ENCODE data around the gene LRMDA.
A peak's percentile ranks its signal among the peaks of the same experiment; 100 is the strongest.

LRMDA gene

DNA sequence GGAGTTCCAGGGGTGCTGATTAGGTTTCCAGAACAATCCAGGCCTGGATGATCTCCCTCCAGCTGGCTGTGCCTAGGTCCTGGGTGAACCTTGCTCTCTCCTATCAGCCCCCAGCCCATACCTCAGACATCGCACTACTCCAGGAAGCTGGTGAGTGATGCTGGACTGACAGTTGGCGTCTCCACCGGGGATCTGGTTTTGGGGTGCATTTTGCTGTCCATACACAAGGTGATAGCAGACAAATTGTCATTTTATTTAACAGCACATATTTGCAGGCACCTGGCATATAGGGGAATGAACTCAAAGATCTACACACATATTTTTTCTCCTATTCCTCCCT is 601.2 kb downstream of the LRMDA start:
- Histone ChIP-seq H4K8ac (ENCODE audit: low read depth, low read length) (no peak overlapping the region), H3K27ac (ENCODE audit: low read depth, low read length) (no peak overlapping the region), H3K79me1 (ENCODE audit: low read length) (no peaks in the 10 kb centered on the region), H3K4me1 (ENCODE audit: control insufficient read depth, low read depth, low read length) (no peaks in the 10 kb centered on the region), H2AK5ac (ENCODE audit: low read length) (no peak overlapping the region), H3K56ac (ENCODE audit: low read length) (no peak overlapping the region), H3K4me3 (ENCODE audit: low read length) (no peak overlapping the region), H4K5ac (ENCODE audit: low read length) (no peak overlapping the region), H3K36me3 (ENCODE audit: control insufficient read depth, insufficient read depth, low read length) (no peaks in the 10 kb centered on the region), H3K79me2 (ENCODE audit: control insufficient read depth, insufficient read depth, low read length) (no peaks in the 10 kb centered on the region), H3K4ac (ENCODE audit: low read depth, low read length) (no peak overlapping the region), H2BK120ac (ENCODE audit: low read depth, low read length) (no peak overlapping the region), H3K18ac (ENCODE audit: low read length) (no peak overlapping the region), H3K4me2 (ENCODE audit: low read length) (no peak overlapping the region), H3K23ac (ENCODE audit: low read length) (no peak overlapping the region), H3K9ac (ENCODE audit: low read length) (no peak overlapping the region), H2BK15ac (replicated peaks; ENCODE audit: low read depth) (no peak overlapping the region), H3K27me3 (ENCODE audit: insufficient read depth, low read length, poor library complexity) (no peaks in the 10 kb centered on the region), H2BK5ac (ENCODE audit: low read length) (no peak overlapping the region)
- WGBS (ENCODE audit: extremely low coverage, insufficient coverage, low lambda C conversion rate) = no CpG with 5 or more reads among the region's 3 CpGs
- no peak for DNase-seq

- Histone ChIP-seq H2BK5ac (ENCODE audit: low read length) (no peak overlapping the region), H3K56ac (ENCODE audit: low read length) (no peak overlapping the region), H3K4me2 (ENCODE audit: low read length) (no peak overlapping the region), H3K4ac (ENCODE audit: low read depth, low read length) (no peak overlapping the region), H3K9ac (ENCODE audit: low read length) (no peak overlapping the region), H3K4me1 (ENCODE audit: control insufficient read depth, low read depth, low read length) (no peaks in the 10 kb centered on the region), H4K8ac (ENCODE audit: low read depth, low read length) (no peak overlapping the region), H2BK15ac (replicated peaks; ENCODE audit: low read depth) (no peak overlapping the region), H3K27me3 (ENCODE audit: insufficient read depth, low read length, poor library complexity) (no peaks in the 10 kb centered on the region), H3K27ac (ENCODE audit: low read depth, low read length) (no peak overlapping the region), H3K23ac (ENCODE audit: low read length) (peak overlapping the region; percentile 57), H3K36me3 (ENCODE audit: control insufficient read depth, insufficient read depth, low read length) (no peaks in the 10 kb centered on the region), H3K18ac (ENCODE audit: low read length) (no peak overlapping the region), H2BK120ac (ENCODE audit: low read depth, low read length) (no peak overlapping the region), H3K4me3 (ENCODE audit: low read length) (no peak overlapping the region), H3K79me2 (ENCODE audit: control insufficient read depth, insufficient read depth, low read length) (no peaks in the 10 kb centered on the region), H3K79me1 (ENCODE audit: low read length) (no peaks in the 10 kb centered on the region), H2AK5ac (ENCODE audit: low read length) (no peak overlapping the region), H4K5ac (ENCODE audit: low read length) (no peak overlapping the region)
- peak; percentile 35 for DNase-seq
- WGBS (ENCODE audit: extremely low coverage, insufficient coverage, low lambda C conversion rate) = no CpG with 5 or more reads among the region's 15 CpGs
Observed at GRCh38 chr10:76033457-76034196, 602.2 kb downstream of the LRMDA start.

DNA sequence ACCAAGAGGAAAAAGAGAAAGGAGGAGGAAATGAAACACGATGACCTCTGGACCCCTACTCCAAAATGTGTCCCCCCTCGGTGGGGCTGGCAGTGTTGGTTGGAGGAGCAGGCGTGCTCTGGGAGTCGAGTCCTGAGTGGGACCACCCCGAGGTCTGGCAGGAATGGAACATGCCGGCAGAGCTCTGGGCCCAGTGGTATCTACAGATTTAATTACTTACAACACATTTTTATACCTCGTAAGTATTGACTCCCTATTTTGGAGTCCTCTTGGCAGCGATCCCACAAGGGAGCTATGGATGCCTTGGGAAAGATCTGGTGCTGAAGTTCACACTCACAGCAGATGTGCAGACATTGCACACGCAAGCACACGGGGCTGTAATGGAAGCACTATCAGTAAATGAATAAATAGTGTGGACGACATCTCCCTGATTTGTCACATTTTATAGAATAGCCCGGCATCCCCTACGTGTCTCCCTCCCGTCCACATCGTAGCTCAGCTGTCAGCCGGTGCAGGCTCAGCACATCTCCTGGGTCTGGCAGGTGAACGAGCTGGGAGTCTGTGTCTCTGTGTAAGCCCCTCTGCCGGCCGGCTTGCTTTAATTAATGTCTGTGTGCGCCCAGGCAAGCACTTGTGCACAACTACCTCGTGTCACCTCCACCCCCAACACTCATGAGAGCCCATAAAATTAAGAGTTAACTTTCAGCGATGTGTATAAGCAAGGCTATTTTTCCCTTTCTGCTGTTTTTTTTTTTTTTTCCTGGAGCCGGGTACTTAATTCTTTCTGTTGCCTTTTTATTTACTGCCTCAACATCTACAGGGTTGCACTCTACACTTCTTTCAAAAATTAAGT is 603.2 kb downstream of the LRMDA start:
- H3K36me3 ChIP-seq (ENCODE audit: control insufficient read depth, insufficient read depth, low read length) = no peaks in the 10 kb centered on the region
- H2BK120ac ChIP-seq (ENCODE audit: low read depth, low read length) = no peak overlapping the region
- no CpG with 5 or more reads among the region's 23 CpGs for WGBS (ENCODE audit: extremely low coverage, insufficient coverage, low lambda C conversion rate)
- no peak overlapping the region for H3K23ac ChIP-seq (ENCODE audit: low read length)
- no peak overlapping the region for H4K5ac ChIP-seq (ENCODE audit: low read length)
- no peaks in the 10 kb centered on the region for H3K79me1 ChIP-seq (ENCODE audit: low read length)
- no peaks in the 10 kb centered on the region for H3K79me2 ChIP-seq (ENCODE audit: control insufficient read depth, insufficient read depth, low read length)
- no peak overlapping the region for H2AK5ac ChIP-seq (ENCODE audit: low read length)
- no peak overlapping the region for H3K9ac ChIP-seq (ENCODE audit: low read length)
- DNase-seq = no peak
- no peak overlapping the region for H3K4ac ChIP-seq (ENCODE audit: low read depth, low read length)
- no peak overlapping the region for H2BK15ac ChIP-seq (replicated peaks; ENCODE audit: low read depth)
- no peak overlapping the region for H3K27ac ChIP-seq (ENCODE audit: low read depth, low read length)
- H2BK5ac ChIP-seq (ENCODE audit: low read length) = no peak overlapping the region
- no peak overlapping the region for H3K4me3 ChIP-seq (ENCODE audit: low read length)
- H3K56ac ChIP-seq (ENCODE audit: low read length) = no peak overlapping the region
- H3K27me3 ChIP-seq (ENCODE audit: insufficient read depth, low read length, poor library complexity) = no peaks in the 10 kb centered on the region
- H3K18ac ChIP-seq (ENCODE audit: low read length) = no peak overlapping the region
- H3K4me2 ChIP-seq (ENCODE audit: low read length) = no peak overlapping the region
- no peaks in the 10 kb centered on the region for H3K4me1 ChIP-seq (ENCODE audit: control insufficient read depth, low read depth, low read length)
- no peak overlapping the region for H4K8ac ChIP-seq (ENCODE audit: low read depth, low read length)

DNA sequence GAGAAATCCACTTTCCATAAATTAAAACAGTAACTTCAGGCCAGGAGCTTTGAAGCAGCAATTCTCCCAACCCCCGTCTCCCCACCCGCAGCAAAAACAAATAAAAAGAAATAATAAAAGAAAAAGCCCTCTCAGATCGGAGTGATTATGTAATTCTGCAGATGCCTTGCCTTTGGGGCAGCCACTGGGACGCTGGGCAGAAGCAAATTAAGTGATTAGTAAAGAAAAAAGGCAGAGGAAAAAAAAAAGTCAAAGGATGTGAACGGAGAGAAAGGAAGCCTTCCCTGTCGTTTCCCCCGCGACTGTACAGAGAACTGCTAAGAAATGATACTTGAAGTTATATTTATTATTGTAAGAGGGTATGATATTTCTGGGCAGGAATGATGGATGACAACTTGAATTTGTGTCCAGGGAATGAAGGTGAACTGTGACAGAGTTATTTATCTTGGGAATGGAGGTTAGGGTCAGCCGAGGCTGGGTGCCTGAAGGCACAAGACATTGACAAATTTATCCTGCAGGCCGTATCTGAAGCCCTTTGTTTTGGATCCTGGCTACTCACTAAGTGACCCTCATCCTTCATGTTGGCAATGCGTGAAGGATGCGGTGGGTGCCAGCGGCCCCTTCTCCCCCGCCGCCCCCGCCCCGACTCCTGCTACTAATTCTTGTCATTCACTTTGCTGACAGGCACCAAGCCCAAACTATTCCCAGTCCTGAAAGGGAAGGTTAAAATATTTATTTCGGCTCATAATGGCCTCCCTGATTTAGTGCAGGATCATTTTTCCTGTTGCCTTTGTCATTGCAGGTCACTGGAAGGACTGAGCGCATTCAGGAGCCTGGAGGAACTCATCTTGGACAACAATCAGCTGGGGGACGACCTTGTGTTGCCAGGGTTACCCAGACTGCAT is 604.0 kb downstream of the LRMDA start:
- no peak overlapping the region for H3K4me2 ChIP-seq (ENCODE audit: low read length)
- H3K56ac ChIP-seq (ENCODE audit: low read length) = peak overlapping the region; percentile 25
- H2BK5ac ChIP-seq (ENCODE audit: low read length) = no peak overlapping the region
- no peak overlapping the region for H3K4me3 ChIP-seq (ENCODE audit: low read length)
- no peak overlapping the region for H3K9ac ChIP-seq (ENCODE audit: low read length)
- H2AK5ac ChIP-seq (ENCODE audit: low read length) = no peak overlapping the region
- no peak overlapping the region for H2BK120ac ChIP-seq (ENCODE audit: low read depth, low read length)
- no peak overlapping the region for H4K5ac ChIP-seq (ENCODE audit: low read length)
- H3K27me3 ChIP-seq (ENCODE audit: insufficient read depth, low read length, poor library complexity) = no peaks in the 10 kb centered on the region
- peak overlapping the region; percentile 10 for H2BK15ac ChIP-seq (replicated peaks; ENCODE audit: low read depth)
- H4K8ac ChIP-seq (ENCODE audit: low read depth, low read length) = no peak overlapping the region
- no CpG with 5 or more reads among the region's 20 CpGs for WGBS (ENCODE audit: extremely low coverage, insufficient coverage, low lambda C conversion rate)
- no peaks in the 10 kb centered on the region for H3K79me1 ChIP-seq (ENCODE audit: low read length)
- no peak overlapping the region for H3K27ac ChIP-seq (ENCODE audit: low read depth, low read length)
- peak; percentile 50 for DNase-seq
- H3K79me2 ChIP-seq (ENCODE audit: control insufficient read depth, insufficient read depth, low read length) = no peaks in the 10 kb centered on the region
- H3K23ac ChIP-seq (ENCODE audit: low read length) = no peak overlapping the region
- no peaks in the 10 kb centered on the region for H3K4me1 ChIP-seq (ENCODE audit: control insufficient read depth, low read depth, low read length)
- no peak overlapping the region for H3K4ac ChIP-seq (ENCODE audit: low read depth, low read length)
- no peaks in the 10 kb centered on the region for H3K36me3 ChIP-seq (ENCODE audit: control insufficient read depth, insufficient read depth, low read length)
- peak overlapping the region; percentile 53 for H3K18ac ChIP-seq (ENCODE audit: low read length)

- Histone ChIP-seq H4K5ac (ENCODE audit: low read length) (no peak overlapping the region), H2BK15ac (replicated peaks; ENCODE audit: low read depth) (no peak overlapping the region), H3K79me2 (ENCODE audit: control insufficient read depth, insufficient read depth, low read length) (no peaks in the 10 kb centered on the region), H3K23ac (ENCODE audit: low read length) (no peak overlapping the region), H3K18ac (ENCODE audit: low read length) (no peak overlapping the region), H3K4me3 (ENCODE audit: low read length) (no peak overlapping the region), H3K27me3 (ENCODE audit: insufficient read depth, low read length, poor library complexity) (no peaks in the 10 kb centered on the region), H3K9ac (ENCODE audit: low read length) (no peak overlapping the region), H3K4me1 (ENCODE audit: control insufficient read depth, low read depth, low read length) (no peaks in the 10 kb centered on the region), H3K56ac (ENCODE audit: low read length) (peak overlapping the region; percentile 45), H4K8ac (ENCODE audit: low read depth, low read length) (no peak overlapping the region), H2BK120ac (ENCODE audit: low read depth, low read length) (no peak overlapping the region), H3K79me1 (ENCODE audit: low read length) (no peaks in the 10 kb centered on the region), H3K27ac (ENCODE audit: low read depth, low read length) (no peak overlapping the region), H3K4ac (ENCODE audit: low read depth, low read length) (no peak overlapping the region), H2BK5ac (ENCODE audit: low read length) (peak overlapping the region; percentile 69), H3K4me2 (ENCODE audit: low read length) (no peak overlapping the region), H2AK5ac (ENCODE audit: low read length) (peak overlapping the region; percentile 49), H3K36me3 (ENCODE audit: control insufficient read depth, insufficient read depth, low read length) (no peaks in the 10 kb centered on the region)
- WGBS (ENCODE audit: extremely low coverage, insufficient coverage, low lambda C conversion rate) = no CpG with 5 or more reads among the region's 18 CpGs
- peak; percentile 72 for DNase-seq
Observed at GRCh38 chr10:76036111-76036940, 604.9 kb downstream of the LRMDA start.
